ENCODE measurements around the gene NID1.
A peak's percentile ranks its signal among the peaks of the same experiment; 100 is the strongest.

Gene NID1

DNA sequence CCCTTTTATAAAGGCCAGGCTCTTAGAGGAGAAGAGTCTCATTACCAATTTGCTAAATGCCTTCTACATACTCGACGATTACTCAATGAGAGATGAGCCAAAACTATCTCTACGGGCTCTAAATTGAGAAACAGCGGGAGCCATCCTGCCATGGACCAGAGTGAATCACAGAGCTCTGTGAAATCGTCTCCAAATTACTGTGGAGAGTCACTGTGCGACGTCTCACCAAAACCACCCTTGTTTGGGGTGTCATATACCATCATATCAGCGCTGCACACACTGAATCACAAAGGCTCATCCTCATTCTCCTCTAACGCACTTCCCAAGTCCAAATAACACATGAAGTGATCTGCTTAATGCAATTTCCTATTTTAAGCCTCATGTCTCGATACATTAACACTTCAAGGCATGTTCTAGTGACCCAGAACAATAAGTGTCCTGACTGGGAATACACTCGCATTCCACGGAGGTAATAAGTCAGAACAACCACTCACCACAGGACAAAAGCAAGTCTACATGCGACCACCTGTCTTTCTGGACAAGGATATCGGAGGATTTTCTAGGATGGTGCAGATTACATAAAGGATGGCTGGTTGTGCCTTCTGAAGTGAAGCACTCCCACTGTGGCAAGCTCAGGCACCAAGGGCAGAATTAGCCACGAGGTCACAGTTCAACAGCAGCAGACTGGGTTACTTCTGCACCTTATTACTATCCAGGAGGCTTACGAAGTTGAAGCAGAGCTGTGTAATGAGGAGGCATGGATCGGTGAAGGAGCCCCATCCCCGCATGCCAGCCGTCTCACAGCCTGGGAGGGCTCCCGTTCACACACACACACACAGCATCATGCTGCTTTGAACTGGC, 44.3 kb downstream of the NID1 start:
- Histone ChIP-seq H3K9me3 (ENCODE audit: low read length) (no peaks in the 10 kb centered on the region), H3K27ac (ENCODE audit: low read depth, low read length) (peak overlapping the region; percentile 35), H3K9ac (ENCODE audit: low read length) (no peak overlapping the region), H3K27me3 (ENCODE audit: control insufficient read depth in 1 of 2, insufficient read depth in 2 of 2, low read length in 2 of 2) (no peaks in the 10 kb centered on the region), H3K4me3 (ENCODE audit: low read depth in 1 of 2, low read length in 2 of 2) (no peak overlapping the region), H3K36me3 (ENCODE audit: insufficient read depth, low read length) (peaks cover 65% of the 10 kb centered on the region), H3K4me1 (ENCODE audit: insufficient read depth, low read length) (peaks cover 39% of the 10 kb centered on the region)

DNA sequence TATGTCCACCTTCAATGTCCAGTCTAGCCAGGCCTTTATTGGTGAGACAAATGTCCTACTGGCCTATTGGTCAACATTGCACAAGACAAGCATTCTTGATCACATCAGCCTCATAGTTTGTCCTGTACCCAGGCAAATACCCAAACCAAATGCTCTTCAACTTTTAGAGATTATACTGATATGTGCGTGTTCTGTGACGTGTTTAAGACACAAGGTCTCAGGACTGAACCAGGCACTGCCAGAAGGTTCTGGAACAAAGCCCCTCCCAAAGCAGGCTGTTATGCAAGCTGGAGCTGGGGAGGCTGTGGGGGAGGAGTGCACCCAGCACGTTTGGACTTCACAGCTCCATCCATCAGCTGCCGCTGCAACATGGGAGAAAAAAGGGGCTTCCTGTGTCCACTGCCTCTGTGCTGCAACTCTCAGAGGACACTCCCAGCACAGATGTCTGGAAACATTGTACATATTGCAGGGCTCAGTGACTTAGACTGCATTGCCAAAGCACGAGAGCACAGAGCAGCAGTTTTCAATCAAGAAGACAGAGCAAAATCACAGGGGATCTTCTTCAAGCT, 45.9 kb downstream of the NID1 start:
- H3K9ac ChIP-seq (ENCODE audit: low read length) = no peak overlapping the region
- peaks cover 68% of the 10 kb centered on the region for H3K36me3 ChIP-seq (ENCODE audit: insufficient read depth, low read length)
- H3K27ac ChIP-seq (ENCODE audit: low read depth, low read length) = peak overlapping the region; percentile 45
- H3K9me3 ChIP-seq (ENCODE audit: low read length) = no peaks in the 10 kb centered on the region
- peaks cover 39% of the 10 kb centered on the region for H3K4me1 ChIP-seq (ENCODE audit: insufficient read depth, low read length)
- H3K27me3 ChIP-seq (ENCODE audit: control insufficient read depth in 1 of 2, insufficient read depth in 2 of 2, low read length in 2 of 2) = no peaks in the 10 kb centered on the region
- no peak overlapping the region for H3K4me3 ChIP-seq (ENCODE audit: low read depth in 1 of 2, low read length in 2 of 2)

DNA sequence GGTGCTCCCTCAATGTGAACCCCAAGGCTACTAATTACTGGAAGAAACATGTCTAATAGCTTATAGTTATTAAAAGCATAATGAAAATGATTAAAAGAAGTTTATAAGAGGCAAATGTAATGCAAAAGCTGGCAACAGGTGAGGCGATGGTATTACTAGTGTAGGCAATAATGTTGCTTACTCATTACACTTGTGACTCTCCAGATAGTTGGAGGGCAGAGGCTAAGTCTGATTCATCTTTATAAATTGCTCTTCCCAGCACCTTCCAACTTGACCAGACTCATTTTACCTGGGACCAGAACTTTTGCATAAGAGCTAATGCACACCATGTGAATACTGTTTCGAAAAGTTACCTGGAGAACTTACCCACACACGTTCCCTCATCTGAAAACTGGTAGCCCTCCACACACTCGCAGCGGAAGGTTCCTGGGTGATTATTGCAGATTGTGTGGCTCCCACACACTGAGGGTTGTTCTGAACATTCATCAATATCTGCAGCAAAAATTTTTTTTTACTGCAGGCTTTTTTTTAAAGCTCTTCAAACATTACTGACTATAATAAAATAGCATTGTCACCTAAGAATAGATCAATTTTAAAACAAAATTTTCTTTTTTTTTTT, 48.0 kb downstream of the NID1 start:
- Histone ChIP-seq H3K9me3 (ENCODE audit: low read length) (no peaks in the 10 kb centered on the region), H3K9ac (ENCODE audit: low read length) (no peak overlapping the region), H3K27ac (ENCODE audit: low read depth, low read length) (peak overlapping the region; percentile 25), H3K4me1 (ENCODE audit: insufficient read depth, low read length) (peaks cover 39% of the 10 kb centered on the region), H3K27me3 (ENCODE audit: control insufficient read depth in 1 of 2, insufficient read depth in 2 of 2, low read length in 2 of 2) (no peaks in the 10 kb centered on the region), H3K36me3 (ENCODE audit: insufficient read depth, low read length) (peaks cover 80% of the 10 kb centered on the region), H3K4me3 (ENCODE audit: low read depth in 1 of 2, low read length in 2 of 2) (no peak overlapping the region)

DNA sequence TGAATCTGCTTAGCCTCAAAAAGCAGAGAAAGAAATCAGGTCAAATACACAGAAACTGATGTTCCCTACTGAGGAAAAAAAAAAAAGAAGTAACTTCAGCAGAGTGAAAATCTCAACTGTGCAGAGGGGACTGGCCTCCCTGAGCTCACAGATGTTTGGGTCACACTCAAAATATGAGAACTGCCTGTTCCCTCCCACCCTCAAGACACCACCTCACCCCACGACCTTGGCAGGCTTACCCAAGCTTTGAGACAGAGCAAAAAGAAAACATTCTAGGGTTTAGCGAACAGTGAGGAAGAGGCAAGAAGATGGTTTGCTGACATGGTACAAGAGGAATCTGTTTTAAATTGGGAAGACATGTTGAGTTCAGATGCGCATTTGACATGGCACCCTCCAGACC, 48.8 kb downstream of the NID1 start:
- H3K9me3 ChIP-seq (ENCODE audit: low read length) = no peaks in the 10 kb centered on the region
- no peak overlapping the region for H3K9ac ChIP-seq (ENCODE audit: low read length)
- H3K4me3 ChIP-seq (ENCODE audit: low read depth in 1 of 2, low read length in 2 of 2) = no peak overlapping the region
- peak overlapping the region; percentile 54 for H3K27ac ChIP-seq (ENCODE audit: low read depth, low read length)
- peaks cover 85% of the 10 kb centered on the region for H3K36me3 ChIP-seq (ENCODE audit: insufficient read depth, low read length)
- no peaks in the 10 kb centered on the region for H3K27me3 ChIP-seq (ENCODE audit: control insufficient read depth in 1 of 2, insufficient read depth in 2 of 2, low read length in 2 of 2)
- H3K4me1 ChIP-seq (ENCODE audit: insufficient read depth, low read length) = peaks cover 34% of the 10 kb centered on the region

DNA sequence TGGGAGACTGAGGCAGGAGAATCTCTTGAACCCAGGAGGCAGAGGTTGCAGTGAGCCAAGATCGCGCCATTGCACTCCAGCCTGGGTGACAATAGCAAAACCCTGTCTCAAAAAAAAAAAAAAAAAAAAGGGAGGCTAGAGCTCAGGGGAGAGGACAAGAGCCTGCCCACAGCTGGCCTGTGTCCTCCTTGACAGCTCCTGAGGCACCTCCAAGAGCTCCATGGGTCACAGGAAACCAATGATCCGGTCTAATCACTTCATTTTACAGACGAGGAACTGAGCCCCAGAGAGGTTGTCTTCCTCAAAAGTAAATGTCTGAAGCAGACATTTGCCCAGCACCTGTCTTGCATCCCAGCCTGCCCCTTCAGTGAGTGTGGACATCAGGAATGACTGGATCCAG, 49.4 kb downstream of the NID1 start:
- Histone ChIP-seq H3K9me3 (ENCODE audit: low read length) (no peaks in the 10 kb centered on the region), H3K4me1 (ENCODE audit: insufficient read depth, low read length) (peaks cover 33% of the 10 kb centered on the region), H3K36me3 (ENCODE audit: insufficient read depth, low read length) (peaks cover 85% of the 10 kb centered on the region), H3K27me3 (ENCODE audit: control insufficient read depth in 1 of 2, insufficient read depth in 2 of 2, low read length in 2 of 2) (no peaks in the 10 kb centered on the region), H3K9ac (ENCODE audit: low read length) (no peak overlapping the region), H3K27ac (ENCODE audit: low read depth, low read length) (peak overlapping the region; percentile 54), H3K4me3 (ENCODE audit: low read depth in 1 of 2, low read length in 2 of 2) (no peak overlapping the region)

DNA sequence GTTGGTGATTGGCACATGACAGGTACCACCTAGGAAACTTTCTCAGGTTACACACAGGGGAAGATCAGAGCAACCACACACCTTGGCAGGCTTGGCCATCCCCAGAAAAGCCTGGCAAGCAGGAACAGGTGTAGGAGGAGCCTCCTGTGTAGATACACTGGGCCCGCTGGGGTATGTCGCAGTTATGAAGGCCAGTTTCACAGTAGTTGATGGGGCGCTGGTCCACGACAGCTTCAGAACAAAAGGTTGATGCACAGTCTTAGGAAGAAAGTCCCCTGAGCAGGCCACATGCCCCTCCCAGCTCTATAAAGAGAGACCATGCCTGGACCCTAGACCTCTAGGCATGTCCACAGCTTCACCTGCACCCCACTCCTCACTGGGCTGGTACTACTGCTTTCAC, 51.6 kb downstream of the NID1 start:
- Histone ChIP-seq H3K36me3 (ENCODE audit: insufficient read depth, low read length) (peaks cover 78% of the 10 kb centered on the region), H3K9me3 (ENCODE audit: low read length) (no peaks in the 10 kb centered on the region), H3K4me3 (ENCODE audit: low read depth in 1 of 2, low read length in 2 of 2) (no peak overlapping the region), H3K27me3 (ENCODE audit: control insufficient read depth in 1 of 2, insufficient read depth in 2 of 2, low read length in 2 of 2) (no peaks in the 10 kb centered on the region), H3K27ac (ENCODE audit: low read depth, low read length) (no peak overlapping the region), H3K4me1 (ENCODE audit: insufficient read depth, low read length) (peaks cover 24% of the 10 kb centered on the region), H3K9ac (ENCODE audit: low read length) (no peak overlapping the region)

DNA sequence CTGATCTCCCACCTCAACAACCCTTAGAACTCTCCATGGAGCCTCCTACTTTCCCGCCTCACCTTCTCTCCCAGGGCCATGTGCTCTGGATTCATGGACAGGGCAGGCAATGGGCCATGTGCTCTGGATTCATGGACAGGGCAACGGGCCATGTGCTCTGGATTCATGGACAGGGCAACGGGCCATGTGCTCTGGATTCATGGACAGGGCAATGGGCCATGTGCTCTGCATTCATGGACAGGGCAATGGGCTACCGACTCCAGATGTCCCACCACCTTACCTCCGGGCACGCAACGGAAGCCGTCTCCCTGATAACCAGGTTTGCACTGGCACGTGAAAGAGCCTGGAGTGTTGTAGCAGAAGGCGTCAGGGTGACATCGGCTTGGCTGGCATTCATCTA, 53.2 kb downstream of the NID1 start:
- peaks cover 84% of the 10 kb centered on the region for H3K36me3 ChIP-seq (ENCODE audit: insufficient read depth, low read length)

DNA sequence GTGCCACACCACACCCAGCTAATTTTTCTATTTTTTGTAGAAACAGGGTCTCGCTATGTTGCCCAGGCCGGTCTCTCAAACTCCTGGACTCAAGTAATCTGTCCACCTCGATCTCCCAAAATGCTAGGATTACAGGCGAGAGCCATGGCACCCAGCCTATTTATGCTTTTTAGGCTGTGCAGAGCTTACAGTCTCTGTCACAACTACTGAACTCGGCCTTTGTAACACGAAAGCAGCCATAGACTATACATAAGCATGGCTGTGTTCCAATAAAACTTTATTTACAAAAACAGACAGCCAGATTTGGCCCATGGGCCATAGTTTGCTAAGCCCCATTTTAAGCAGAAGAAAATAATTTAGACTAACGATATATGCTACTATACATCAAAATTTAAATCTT, 54.4 kb downstream of the NID1 start:
- H3K27me3 ChIP-seq (ENCODE audit: control insufficient read depth in 1 of 2, insufficient read depth in 2 of 2, low read length in 2 of 2) = no peaks in the 10 kb centered on the region
- H3K4me1 ChIP-seq (ENCODE audit: insufficient read depth, low read length) = peaks cover 12% of the 10 kb centered on the region
- no peak overlapping the region for H3K4me3 ChIP-seq (ENCODE audit: low read depth in 1 of 2, low read length in 2 of 2)
- peaks cover 84% of the 10 kb centered on the region for H3K36me3 ChIP-seq (ENCODE audit: insufficient read depth, low read length)
- no peaks in the 10 kb centered on the region for H3K9me3 ChIP-seq (ENCODE audit: low read length)
- H3K27ac ChIP-seq (ENCODE audit: low read depth, low read length) = no peak overlapping the region
- H3K9ac ChIP-seq (ENCODE audit: low read length) = no peak overlapping the region

More for the DNA sequence above, 53.2 kb downstream of the NID1 start:
- H3K9me3 ChIP-seq (ENCODE audit: low read length) = no peaks in the 10 kb centered on the region
- no peak overlapping the region for H3K4me3 ChIP-seq (ENCODE audit: low read depth in 1 of 2, low read length in 2 of 2)
- H3K27me3 ChIP-seq (ENCODE audit: control insufficient read depth in 1 of 2, insufficient read depth in 2 of 2, low read length in 2 of 2) = no peaks in the 10 kb centered on the region
- no peak overlapping the region for H3K9ac ChIP-seq (ENCODE audit: low read length)
- H3K27ac ChIP-seq (ENCODE audit: low read depth, low read length) = no peak overlapping the region
- H3K4me1 ChIP-seq (ENCODE audit: insufficient read depth, low read length) = peaks cover 22% of the 10 kb centered on the region

DNA sequence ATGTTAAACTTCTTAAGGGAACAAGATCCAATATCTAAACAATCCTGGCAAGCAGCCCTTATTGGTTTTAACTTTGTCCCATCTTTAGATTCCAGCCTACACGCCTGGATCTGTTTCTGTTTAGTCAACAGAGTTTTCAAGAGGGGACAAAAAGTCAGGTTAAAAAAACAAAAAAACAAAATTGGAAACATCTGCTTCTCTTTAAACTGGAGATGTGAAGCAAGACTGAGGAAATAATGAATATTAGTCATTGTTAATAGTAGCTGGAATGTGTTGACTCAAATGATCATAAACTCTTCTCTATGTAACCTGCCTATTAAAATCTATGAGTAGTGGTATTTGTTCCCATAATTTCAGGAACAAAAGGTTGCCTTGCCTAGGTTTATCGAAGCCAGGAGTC, 55.0 kb downstream of the NID1 start:
- Histone ChIP-seq H3K27ac (ENCODE audit: low read depth, low read length) (peak overlapping the region; percentile 38), H3K4me1 (ENCODE audit: insufficient read depth, low read length) (peaks cover 12% of the 10 kb centered on the region), H3K9ac (ENCODE audit: low read length) (no peak overlapping the region), H3K4me3 (ENCODE audit: low read depth in 1 of 2, low read length in 2 of 2) (no peak overlapping the region), H3K36me3 (ENCODE audit: insufficient read depth, low read length) (peaks cover 81% of the 10 kb centered on the region), H3K9me3 (ENCODE audit: low read length) (no peaks in the 10 kb centered on the region), H3K27me3 (ENCODE audit: control insufficient read depth in 1 of 2, insufficient read depth in 2 of 2, low read length in 2 of 2) (no peaks in the 10 kb centered on the region)

DNA sequence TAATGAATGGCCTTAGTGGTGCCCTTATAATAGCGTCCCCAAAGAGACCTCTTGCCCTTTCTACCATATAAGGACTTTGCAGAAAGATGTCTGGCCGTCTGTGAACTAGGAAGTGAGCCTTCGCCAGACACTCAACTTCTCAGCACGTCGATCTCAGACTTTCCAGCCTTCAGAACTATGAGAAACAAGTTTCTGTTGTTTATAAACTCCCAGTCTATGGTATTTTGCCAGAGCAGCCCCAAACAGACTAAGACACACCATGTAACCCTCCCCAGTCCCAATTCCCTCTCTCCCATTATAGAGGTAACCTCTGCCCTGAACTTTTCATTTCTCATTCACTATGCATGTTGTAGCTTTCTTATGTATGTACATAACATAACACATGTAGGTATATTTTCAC, 55.7 kb downstream of the NID1 start:
- H3K27ac ChIP-seq (ENCODE audit: low read depth, low read length) = no peak overlapping the region
- no peaks in the 10 kb centered on the region for H3K9me3 ChIP-seq (ENCODE audit: low read length)
- H3K9ac ChIP-seq (ENCODE audit: low read length) = no peak overlapping the region
- H3K36me3 ChIP-seq (ENCODE audit: insufficient read depth, low read length) = peaks cover 76% of the 10 kb centered on the region
- peaks cover 12% of the 10 kb centered on the region for H3K4me1 ChIP-seq (ENCODE audit: insufficient read depth, low read length)
- H3K27me3 ChIP-seq (ENCODE audit: control insufficient read depth in 1 of 2, insufficient read depth in 2 of 2, low read length in 2 of 2) = no peaks in the 10 kb centered on the region
- no peak overlapping the region for H3K4me3 ChIP-seq (ENCODE audit: low read depth in 1 of 2, low read length in 2 of 2)

DNA sequence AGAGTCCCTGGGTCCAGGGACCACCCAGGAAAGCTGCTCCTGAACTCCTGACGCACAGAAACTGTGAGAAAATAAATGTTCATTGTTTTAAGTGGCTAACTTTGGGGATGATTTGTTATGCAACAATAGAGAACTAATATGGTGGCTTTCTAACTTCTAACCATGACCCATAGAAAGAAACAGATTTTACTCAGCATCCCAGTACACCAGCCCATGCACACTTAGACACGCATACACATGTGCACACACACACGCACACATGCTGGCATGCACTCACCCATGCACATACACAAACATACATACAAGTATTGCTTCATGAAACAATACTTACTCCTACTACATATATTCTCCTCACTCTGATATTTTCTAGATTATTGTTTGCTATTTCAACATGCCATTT, 57.1 kb downstream of the NID1 start:
- Histone ChIP-seq H3K27me3 (ENCODE audit: control insufficient read depth in 1 of 2, insufficient read depth in 2 of 2, low read length in 2 of 2) (no peaks in the 10 kb centered on the region), H3K4me3 (ENCODE audit: low read depth in 1 of 2, low read length in 2 of 2) (no peak overlapping the region), H3K36me3 (ENCODE audit: insufficient read depth, low read length) (peaks cover 72% of the 10 kb centered on the region), H3K9ac (ENCODE audit: low read length) (no peak overlapping the region), H3K27ac (ENCODE audit: low read depth, low read length) (no peak overlapping the region), H3K4me1 (ENCODE audit: insufficient read depth, low read length) (peaks cover 12% of the 10 kb centered on the region), H3K9me3 (ENCODE audit: low read length) (no peaks in the 10 kb centered on the region)
